GM18870 (cell line): ENCODE measurements around the gene SFTPA1.
"Not testable (repeated sequence)": the region's sequence is repeated elsewhere in the genome, so short reads cannot be mapped to it uniquely, and the experiment has no call there.

Source experiments
- ATAC-seq: cut with Tn5 transposase; IDR thresholded peaks from one replicate; pipeline ENCODE4 v1.9.1; 2021; ENCODE audit warnings: moderate library complexity; ENCODE audit not compliant: unreplicated experiment

The SFTPA1 gene

GRCh38 chr10:79610601-79611191 lies at the start of gene SFTPA1:
TSS of gene SFTPA1 (plus strand) at chr10:79610939. CDS start at chr10:79611826, 887 bp downstream.
- ATAC-seq, result no peak

DNA sequence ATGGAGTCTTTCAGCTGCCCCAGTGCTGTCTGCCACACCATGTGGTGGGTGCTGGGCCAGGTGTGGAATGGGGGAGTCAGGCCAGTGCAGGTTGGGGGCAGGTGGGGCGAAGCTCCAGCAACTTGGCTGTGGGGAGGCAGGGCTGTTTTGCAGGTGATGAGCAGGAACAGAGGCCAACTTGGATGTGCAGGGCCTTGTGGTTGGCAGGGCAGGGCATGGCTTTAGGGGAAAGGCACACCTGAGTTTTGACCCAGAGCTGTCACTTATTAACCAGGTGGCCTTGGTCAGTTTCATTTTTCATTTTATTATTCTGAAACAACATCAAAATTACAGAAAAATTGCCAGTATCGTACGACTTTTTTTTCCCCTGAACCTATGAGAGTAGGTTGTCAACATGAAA lies 49.5 kb upstream of the SFTPA1 start:
- no peak for ATAC-seq

GRCh38 chr10:79562135-79562756 lies 48.5 kb upstream of the SFTPA1 start:
- peak; percentile 65 for ATAC-seq

GRCh38 chr10:79563426-79563825 lies 47.3 kb upstream of the SFTPA1 start:
- no peak for ATAC-seq

DNA sequence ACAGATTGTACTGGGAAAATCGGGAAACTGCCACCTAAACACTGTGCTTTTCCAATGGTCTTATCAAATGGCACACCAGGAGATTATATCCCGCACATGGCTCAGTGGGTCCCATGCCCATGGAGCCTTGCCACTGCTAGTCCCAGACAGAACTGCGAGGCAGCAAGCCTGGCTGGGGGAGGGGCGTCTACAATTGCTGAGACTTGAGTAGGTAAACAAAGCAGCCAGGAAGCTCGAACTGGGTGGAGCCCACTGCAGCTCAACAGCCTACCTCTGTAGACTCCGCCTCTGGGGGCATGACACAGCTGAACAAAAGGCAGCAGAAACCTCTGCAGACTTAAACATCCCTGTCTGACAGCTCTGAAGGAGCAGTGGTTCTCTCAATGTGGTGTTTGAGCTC lies 40.1 kb upstream of the SFTPA1 start:
- not testable (repeated sequence) for ATAC-seq

DNA sequence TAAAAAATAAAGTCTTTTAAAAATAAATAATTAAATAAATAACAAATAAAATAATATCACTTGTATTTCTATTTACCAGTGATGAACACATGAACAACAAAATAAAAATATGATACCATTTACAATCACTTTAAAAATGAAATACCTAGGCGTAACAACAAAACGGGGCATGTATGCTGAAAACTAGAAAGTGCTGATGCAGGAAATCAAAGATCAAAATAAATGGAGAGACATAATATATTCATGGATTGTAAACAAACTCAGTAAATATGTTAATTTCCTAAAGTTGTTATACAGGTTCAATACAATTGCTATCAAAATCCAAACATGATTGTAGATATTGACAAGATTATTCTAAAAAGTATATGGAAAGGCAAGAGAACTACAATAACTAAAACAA lies 31.4 kb upstream of the SFTPA1 start:
- ATAC-seq, result no peak

- no peak for ATAC-seq
Observed at GRCh38 chr10:79581044-79581443, 29.7 kb upstream of the SFTPA1 start.

GRCh38 chr10:79582096-79582495 lies 28.6 kb upstream of the SFTPA1 start:
- no peak for ATAC-seq

GRCh38 chr10:79582954-79583353 lies 27.8 kb upstream of the SFTPA1 start:
- not testable (repeated sequence) for ATAC-seq

GRCh38 chr10:79583488-79584024 lies 27.2 kb upstream of the SFTPA1 start:
- ATAC-seq, result no peak

DNA sequence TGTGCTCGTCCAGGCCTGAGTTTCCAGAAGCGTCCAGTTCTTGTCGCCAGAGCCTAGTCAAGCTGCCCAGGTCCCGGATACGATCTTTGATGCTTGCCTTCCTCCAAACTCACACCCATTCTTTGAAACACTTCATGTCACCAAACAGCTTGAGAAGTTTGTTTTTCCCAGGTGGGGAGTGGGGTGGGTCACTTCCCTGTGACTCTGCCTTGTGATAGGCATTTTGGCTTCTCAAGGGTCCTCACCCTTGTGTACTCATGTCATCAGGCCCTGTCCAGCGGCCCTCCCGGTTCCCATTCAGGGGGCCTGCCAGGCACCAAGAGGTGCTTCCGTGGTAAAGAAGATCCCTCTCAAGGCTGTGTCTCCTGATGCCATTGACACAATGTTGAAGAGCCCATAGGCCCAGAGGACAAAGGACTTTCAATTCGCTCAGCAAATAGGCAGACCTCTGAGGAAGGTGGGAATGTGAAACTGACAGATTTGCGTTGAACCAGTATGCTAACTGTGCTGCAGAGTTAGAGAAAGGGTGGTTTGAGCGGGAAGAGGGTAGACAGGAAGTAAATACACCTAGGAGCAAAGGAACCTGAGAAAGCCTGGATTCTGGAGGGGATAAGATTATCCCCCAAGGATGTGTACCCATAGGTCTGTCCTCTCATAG lies 24.7 kb upstream of the SFTPA1 start:
- no peak for ATAC-seq

DNA sequence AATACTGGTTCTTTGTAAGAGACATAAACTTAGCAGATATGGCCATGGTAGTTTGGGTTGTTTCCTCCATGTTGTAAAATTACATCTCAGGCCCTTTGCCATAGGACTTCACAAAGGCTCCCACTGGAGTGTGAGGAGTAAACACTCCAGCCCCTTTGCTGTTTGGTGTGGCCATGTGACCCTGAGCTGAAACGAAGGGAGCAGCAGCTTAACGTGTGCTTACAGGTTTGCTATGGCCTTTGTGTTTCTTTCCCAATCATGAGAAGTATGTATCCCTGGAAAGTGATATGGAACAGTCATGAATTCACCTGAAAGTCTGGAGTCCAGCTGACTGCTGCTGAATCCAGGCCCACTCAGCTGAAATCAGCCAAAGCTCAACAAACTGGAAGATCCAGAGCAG lies 23.8 kb upstream of the SFTPA1 start:
- no peak for ATAC-seq

- no peak for ATAC-seq
Observed at GRCh38 chr10:79588800-79589199, 21.9 kb upstream of the SFTPA1 start.

GRCh38 chr10:79593377-79593776 lies 17.4 kb upstream of the SFTPA1 start:
- ATAC-seq, result no peak

GRCh38 chr10:79594565-79594964 lies 16.2 kb upstream of the SFTPA1 start:
- ATAC-seq, result not testable (repeated sequence)

GRCh38 chr10:79595510-79595909 lies 15.2 kb upstream of the SFTPA1 start:
- no peak for ATAC-seq

DNA sequence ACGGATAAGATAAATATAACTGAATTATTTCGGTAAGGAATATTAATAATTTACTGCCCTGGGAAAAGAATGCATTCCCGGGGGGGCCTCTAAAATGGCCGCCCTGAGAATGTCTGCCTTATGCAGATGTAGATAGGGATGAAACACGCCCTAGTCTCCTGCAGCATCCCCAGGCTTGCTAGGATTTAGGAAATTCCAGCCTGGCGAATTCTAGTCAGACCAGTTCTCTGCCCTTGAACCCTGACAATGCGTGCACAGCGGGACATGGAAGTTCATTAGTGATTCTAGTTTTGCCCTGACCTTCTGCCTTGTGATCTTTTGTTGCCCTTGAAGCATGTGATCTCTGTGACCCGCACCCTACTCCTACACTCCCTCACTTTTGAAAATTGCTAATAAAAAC lies 11.1 kb upstream of the SFTPA1 start:
- ATAC-seq, result not testable (repeated sequence)

GRCh38 chr10:79601939-79602338 lies 8.8 kb upstream of the SFTPA1 start:
- ATAC-seq, result no peak

GRCh38 chr10:79602953-79603352 lies 7.8 kb upstream of the SFTPA1 start:
- ATAC-seq, result no peak

GRCh38 chr10:79604294-79604693 lies 6.4 kb upstream of the SFTPA1 start:
- no peak for ATAC-seq

DNA sequence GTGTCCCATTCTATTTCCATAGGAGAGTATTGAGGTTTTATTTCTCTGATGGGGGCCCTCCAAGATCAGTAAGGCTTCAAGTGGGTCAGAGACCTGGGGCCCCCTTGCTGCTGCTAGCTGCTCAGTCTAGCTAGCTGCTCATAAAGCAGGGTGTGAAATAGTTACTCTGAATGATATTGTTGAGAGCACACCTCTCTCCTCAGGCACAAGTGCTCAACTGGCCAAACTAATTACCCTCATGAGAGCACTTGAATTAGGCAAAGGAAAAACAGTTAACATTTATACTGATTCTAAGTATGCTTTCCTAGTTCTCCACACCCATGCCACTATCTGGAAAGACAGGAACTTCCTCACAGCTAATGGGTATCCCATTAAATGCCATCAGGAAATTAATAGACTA lies 5.4 kb upstream of the SFTPA1 start:
- ATAC-seq, result no peak
